CD4-positive, alpha-beta T cell (primary cell): ENCODE results near the gene ARHGEF17. TPM values are rescaled to one million over a fixed set of nuclear protein-coding genes. Genes with fewer than 3 reads are reported as not detected.

ENCODE experiments used
- ATAC-seq: fragments of 200-7000 bp; cut with Tn5 transposase; one replicate; pipeline ENCODE4 v1.10.0; 2022; ENCODE audit warnings: mild to moderate bottlenecking; ENCODE audit not compliant: poor library complexity
- CTCF ChIA-PET: fragments of 350-600 bp; sonication (Branson Sonifier 250); formaldehyde crosslinking; loops from one replicate; lab custom pipeline; 2021; ENCODE audit warnings: antibody characterized with exemption, inconsistent platforms; lab: Charles Lee
- POLR2A ChIA-PET: fragments of 350-600 bp; sonication (Branson Sonifier 250); formaldehyde crosslinking; loops from one replicate; lab custom pipeline; 2021; ENCODE audit warnings: antibody characterized with exemption, inconsistent platforms; lab: Charles Lee
- DNase-seq, 14 experiments: peaks; one replicate each; pipeline ENCODE4 v3.0.0-alpha.2; 2013 to 2020; ENCODE audit warnings: mixed read lengths in 2 of 14
- H3K27ac ChIP-seq, 2 donors: one replicate each; pipeline versions ENCODE4 v1.5.1 to v1.7.0; 2013; ENCODE audit warnings: low read length in 2 of 2, low read depth in 1 of 2, mild to moderate bottlenecking in 1 of 2
- H3K27me3 ChIP-seq, 2 experiments: 1 replicate in 1 of 2; 2 replicates in 1 of 2; pipeline versions ENCODE4 v1.6.1 to v1.7.0; 2013; ENCODE audit warnings: low read length in 2 of 2, control low read depth in 1 of 2, mild to moderate bottlenecking in 1 of 2, moderate library complexity in 1 of 2; ENCODE audit not compliant: insufficient read depth in 2 of 2, control insufficient read depth in 1 of 2
- H3K36me3 ChIP-seq: one replicate; pipeline ENCODE4 v1.6.1; 2013; ENCODE audit warnings: low read length, control low read depth; ENCODE audit not compliant: insufficient read depth
- H3K4me1 ChIP-seq: one replicate; pipeline ENCODE4 v1.6.1; 2013; ENCODE audit warnings: low read length, control low read depth; ENCODE audit not compliant: insufficient read depth
- H3K4me3 ChIP-seq: one replicate; pipeline ENCODE4 v1.5.1; 2013; ENCODE audit warnings: mild to moderate bottlenecking, low read length, moderate library complexity
- H3K9me3 ChIP-seq, 2 experiments: 1 replicate in 1 of 2; 2 replicates in 1 of 2; pipeline versions ENCODE4 v1.6.1 to v1.7.0; 2013; ENCODE audit warnings: low read length in 2 of 2, mild to moderate bottlenecking in 2 of 2, control low read depth in 1 of 2, moderate library complexity in 1 of 2; ENCODE audit not compliant: control insufficient read depth in 1 of 2, insufficient read depth in 1 of 2
- H3K27ac Mint-ChIP-seq: one replicate; pipeline ENCODE4 v1.8.0; 2020; ENCODE audit warnings: mixed read lengths
- H3K27me3 Mint-ChIP-seq: one replicate; pipeline ENCODE4 v1.8.0; 2021; ENCODE audit warnings: mixed read lengths
- H3K36me3 Mint-ChIP-seq: one replicate; pipeline ENCODE4 v1.8.0; 2021; ENCODE audit warnings: low read depth, mixed read lengths
- H3K4me1 Mint-ChIP-seq: one replicate; pipeline ENCODE4 v1.8.0; 2021; ENCODE audit warnings: low read depth, mixed read lengths
- H3K4me3 Mint-ChIP-seq: one replicate; pipeline ENCODE4 v1.8.0; 2020; ENCODE audit warnings: mild to moderate bottlenecking, mixed read lengths
- H3K9me3 Mint-ChIP-seq: one replicate; pipeline ENCODE4 v1.8.0; 2020; ENCODE audit warnings: mixed read lengths
- intact Hi-C, 2 experiments: fragments of 100-400 bp; cut with DNase I in 1 of 2; cut with micrococcal nuclease in 1 of 2; formaldehyde crosslinking; loops; one replicate each; pipeline versions ENCODE4 v1.15.1 to v1.9.0; 2023 to 2025; cut with DNase I, micrococcal nuclease
- total RNA-seq, 174 experiments: library from RNA in 2 of 174; stranded (reverse) in 2 of 174; gene quantifications; one replicate each; pipeline ENCODE4 v1.2.3 and lab custom pipeline; 2021 to 2026
- TF ChIP-seq, protein P1 (sequence below): fragments of 200-600 bp; IDR thresholded peaks from one replicate; pipeline ENCODE4 v1.8.0; 2022; ENCODE audit warnings: antibody characterized with exemption, mild to moderate bottlenecking

Gene ARHGEF17
- total RNA-seq, 2 experiments from 2014 or later: not detected

DNA sequence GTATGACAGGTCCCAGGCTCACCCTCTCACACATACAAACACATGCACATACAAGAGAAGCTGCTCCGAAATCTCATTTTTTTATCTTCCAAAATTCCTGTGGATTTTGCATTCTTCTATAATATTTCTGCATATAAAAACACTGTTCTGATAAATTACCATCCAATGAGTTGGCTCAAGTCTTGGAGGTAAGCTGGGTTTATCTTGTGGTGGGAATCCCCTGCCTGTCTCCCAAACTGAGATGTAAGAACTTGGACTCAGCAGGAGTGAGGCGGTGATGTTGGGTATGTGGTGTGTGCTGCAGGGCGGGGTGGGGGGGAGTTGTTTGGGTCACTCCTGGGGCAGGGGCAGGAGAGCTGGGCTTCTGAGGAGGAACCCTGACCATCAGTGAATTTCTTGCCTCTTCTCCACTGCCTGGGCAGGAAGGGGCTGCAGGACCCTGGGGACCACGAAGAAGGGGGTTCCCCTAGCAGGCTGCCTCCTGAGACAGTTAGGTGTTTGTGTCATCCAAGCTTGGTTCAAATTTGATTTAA, 42.7 kb upstream of the ARHGEF17 start:
- Histone ChIP-seq H3K27me3 (peaks cover 19 to 24% of the 10 kb centered on the region in 2 experiments), H3K36me3 (no peaks in the 10 kb centered on the region), H3K4me3 (no peak overlapping the region), H3K4me1 (no peaks in the 10 kb centered on the region), H3K9me3 (peaks cover 0 to 5% of the 10 kb centered on the region in 2 experiments), H3K27ac (no peak overlapping the region)
- Mint-ChIP-seq H3K27ac (no peak overlapping the region), H3K27me3 (peaks cover 48% of the 10 kb centered on the region), H3K9me3 (no peaks in the 10 kb centered on the region), H3K36me3 (no peaks in the 10 kb centered on the region), H3K4me1 (no peaks in the 10 kb centered on the region), H3K4me3 (no peak overlapping the region)
- no peak for ATAC-seq
- TF ChIP-seq, protein P1, sequence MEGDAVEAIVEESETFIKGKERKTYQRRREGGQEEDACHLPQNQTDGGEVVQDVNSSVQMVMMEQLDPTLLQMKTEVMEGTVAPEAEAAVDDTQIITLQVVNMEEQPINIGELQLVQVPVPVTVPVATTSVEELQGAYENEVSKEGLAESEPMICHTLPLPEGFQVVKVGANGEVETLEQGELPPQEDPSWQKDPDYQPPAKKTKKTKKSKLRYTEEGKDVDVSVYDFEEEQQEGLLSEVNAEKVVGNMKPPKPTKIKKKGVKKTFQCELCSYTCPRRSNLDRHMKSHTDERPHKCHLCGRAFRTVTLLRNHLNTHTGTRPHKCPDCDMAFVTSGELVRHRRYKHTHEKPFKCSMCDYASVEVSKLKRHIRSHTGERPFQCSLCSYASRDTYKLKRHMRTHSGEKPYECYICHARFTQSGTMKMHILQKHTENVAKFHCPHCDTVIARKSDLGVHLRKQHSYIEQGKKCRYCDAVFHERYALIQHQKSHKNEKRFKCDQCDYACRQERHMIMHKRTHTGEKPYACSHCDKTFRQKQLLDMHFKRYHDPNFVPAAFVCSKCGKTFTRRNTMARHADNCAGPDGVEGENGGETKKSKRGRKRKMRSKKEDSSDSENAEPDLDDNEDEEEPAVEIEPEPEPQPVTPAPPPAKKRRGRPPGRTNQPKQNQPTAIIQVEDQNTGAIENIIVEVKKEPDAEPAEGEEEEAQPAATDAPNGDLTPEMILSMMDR: no peak
- peak in 1 of 14 experiments; percentile 5 for DNase-seq
- CTCF ChIA-PET: no interaction called here
- intact Hi-C loops: no loop called here
- POLR2A ChIA-PET: no interaction called here

DNA sequence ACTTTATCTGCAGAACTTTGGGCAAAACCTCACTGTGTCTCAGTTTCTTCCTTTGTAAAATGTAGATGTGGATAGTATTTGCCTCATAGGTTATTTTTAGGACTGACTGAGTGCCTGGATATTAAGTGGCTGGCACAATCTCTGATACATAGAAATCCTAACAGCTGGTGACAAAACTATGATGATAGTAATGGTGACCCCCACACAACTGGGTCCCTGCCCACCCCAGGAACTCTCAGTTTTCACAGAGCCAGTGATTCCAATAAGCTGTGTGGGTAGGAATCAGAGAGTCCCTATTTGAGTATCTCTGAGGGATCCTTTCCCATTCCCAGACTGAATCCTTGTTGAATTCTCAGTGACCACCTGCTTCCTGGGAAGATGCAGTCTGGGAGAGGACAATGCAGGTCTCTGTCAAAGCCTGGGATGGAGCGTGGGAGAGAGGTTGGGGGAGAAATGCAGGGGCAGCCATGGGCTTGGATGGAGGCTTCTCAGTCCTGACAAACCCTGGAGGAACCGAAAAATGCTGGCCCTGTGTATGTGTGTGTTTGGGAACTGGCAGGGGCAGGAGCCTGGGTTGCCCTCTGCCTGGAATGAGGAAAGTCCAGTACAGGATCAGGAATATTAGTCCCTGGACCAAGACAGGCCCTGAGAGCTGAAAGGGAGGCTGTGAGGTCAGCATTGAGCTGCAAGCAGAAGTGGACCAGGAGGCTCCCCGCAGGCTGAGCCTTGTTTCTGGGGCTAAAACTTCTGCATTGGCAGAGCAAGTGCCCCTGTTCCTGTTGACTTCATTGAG, 42.0 kb upstream of the ARHGEF17 start:
- H3K27me3 ChIP-seq: peaks cover 19 to 24% of the 10 kb centered on the region in 2 experiments
- peaks cover 0 to 5% of the 10 kb centered on the region in 2 experiments for H3K9me3 ChIP-seq
- no peak overlapping the region for H3K4me3 ChIP-seq
- ATAC-seq (no peak), DNase-seq (no peak)
- TF ChIP-seq, protein P1: no peak
- CTCF ChIA-PET: no interaction called here
- no peaks in the 10 kb centered on the region for H3K36me3 ChIP-seq
- H3K4me1 Mint-ChIP-seq: no peaks in the 10 kb centered on the region
- no peaks in the 10 kb centered on the region for H3K9me3 Mint-ChIP-seq
- no peaks in the 10 kb centered on the region for H3K36me3 Mint-ChIP-seq
- POLR2A ChIA-PET: no interaction called here
- no peak overlapping the region for H3K27ac ChIP-seq
- no peaks in the 10 kb centered on the region for H3K4me1 ChIP-seq
- intact Hi-C loops: no loop called here
- peaks cover 54% of the 10 kb centered on the region for H3K27me3 Mint-ChIP-seq
- no peak overlapping the region for H3K27ac Mint-ChIP-seq
- H3K4me3 Mint-ChIP-seq: no peak overlapping the region

DNA sequence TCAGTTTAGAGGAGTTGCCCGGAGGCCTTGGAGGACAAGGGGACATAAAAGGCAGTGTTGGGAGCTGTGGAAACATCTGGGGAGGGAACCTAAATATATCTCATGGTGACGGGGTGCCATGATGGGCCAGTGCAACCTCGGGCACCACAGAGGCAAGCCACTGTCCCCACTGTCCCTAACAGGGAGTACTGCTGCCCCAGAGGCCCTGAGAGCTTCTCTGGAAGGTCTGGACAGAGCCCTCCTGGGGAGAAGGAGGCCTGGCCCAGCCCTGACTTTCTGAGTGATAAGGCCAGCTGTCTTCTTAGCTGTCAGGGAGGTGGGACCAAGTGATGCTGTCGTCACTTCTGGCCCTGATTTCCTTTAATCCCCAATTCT, 41.4 kb upstream of the ARHGEF17 start:
- H3K27me3 Mint-ChIP-seq: peaks cover 55% of the 10 kb centered on the region
- H3K4me1 Mint-ChIP-seq: no peaks in the 10 kb centered on the region
- H3K36me3 Mint-ChIP-seq: no peaks in the 10 kb centered on the region
- H3K27ac Mint-ChIP-seq: no peak overlapping the region
- no peak overlapping the region for H3K27ac ChIP-seq
- no peaks in the 10 kb centered on the region for H3K9me3 Mint-ChIP-seq
- peaks cover 0 to 5% of the 10 kb centered on the region in 2 experiments for H3K9me3 ChIP-seq
- TF ChIP-seq, protein P1: no peak
- peaks cover 19 to 24% of the 10 kb centered on the region in 2 experiments for H3K27me3 ChIP-seq
- CTCF ChIA-PET: no interaction called here
- no peaks in the 10 kb centered on the region for H3K36me3 ChIP-seq
- no peak overlapping the region for H3K4me3 ChIP-seq
- H3K4me3 Mint-ChIP-seq: no peak overlapping the region
- DNase-seq (peak in 1 of 14 experiments; percentile 26), ATAC-seq (no peak)
- POLR2A ChIA-PET: no interaction called here
- intact Hi-C loops: no loop called here
- no peaks in the 10 kb centered on the region for H3K4me1 ChIP-seq
